HG02763 (cell line): ENCODE measurements around the gene PIGQ.

Experiments
- ATAC-seq: cut with Tn5 transposase; IDR thresholded peaks from one replicate; pipeline ENCODE4 v1.9.1; 2021; ENCODE audit warnings: mild to moderate bottlenecking, moderate library complexity; ENCODE audit not compliant: unreplicated experiment

Gene PIGQ

DNA sequence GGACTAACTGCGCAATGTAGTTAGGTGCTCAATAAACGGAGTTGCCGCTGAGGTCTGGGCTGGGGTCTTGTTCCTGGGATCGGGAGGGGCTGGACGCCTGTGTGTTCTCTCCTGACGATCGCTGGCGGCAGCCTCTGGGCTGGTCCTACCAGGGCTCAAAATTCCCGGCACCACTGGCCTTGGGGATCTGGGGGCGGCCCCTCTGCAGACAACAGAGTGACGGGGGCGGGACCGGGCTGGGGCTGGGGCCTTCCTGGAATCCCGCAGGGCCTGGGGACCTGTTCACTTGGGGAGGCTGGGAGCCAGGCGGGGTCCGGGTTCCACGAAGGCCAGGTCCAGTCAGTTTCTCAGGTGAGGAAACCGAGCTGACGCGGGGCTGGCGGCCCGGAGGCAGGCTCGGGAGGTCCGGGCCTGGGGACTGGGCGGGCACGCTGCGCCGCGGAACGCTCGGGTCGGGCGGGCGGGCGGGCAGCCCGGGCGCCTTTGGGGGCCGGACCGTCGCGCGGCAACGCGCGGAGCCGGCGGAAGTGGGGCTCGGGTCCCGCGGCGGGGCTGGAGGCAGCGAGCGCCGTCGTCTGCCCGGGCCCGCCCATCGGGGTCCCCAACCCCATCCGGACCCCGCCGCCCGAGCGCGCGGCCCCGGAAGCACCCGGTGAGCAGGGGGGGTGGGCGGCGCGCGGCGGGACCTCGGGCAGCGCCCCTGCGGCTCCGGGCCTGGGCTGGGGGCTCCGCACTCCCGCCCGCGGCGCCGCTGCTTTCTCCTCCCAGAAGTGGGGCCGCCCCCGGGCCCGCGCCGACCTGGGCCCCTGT lies at the start of gene PIGQ:
Gene PIGQ, plus strand, starts transcription at position 524 of the 810 bp plus-strand sequence. CDS start 4,107 bp downstream, outside the sequence.
- ATAC-seq = peak; percentile 47

DNA sequence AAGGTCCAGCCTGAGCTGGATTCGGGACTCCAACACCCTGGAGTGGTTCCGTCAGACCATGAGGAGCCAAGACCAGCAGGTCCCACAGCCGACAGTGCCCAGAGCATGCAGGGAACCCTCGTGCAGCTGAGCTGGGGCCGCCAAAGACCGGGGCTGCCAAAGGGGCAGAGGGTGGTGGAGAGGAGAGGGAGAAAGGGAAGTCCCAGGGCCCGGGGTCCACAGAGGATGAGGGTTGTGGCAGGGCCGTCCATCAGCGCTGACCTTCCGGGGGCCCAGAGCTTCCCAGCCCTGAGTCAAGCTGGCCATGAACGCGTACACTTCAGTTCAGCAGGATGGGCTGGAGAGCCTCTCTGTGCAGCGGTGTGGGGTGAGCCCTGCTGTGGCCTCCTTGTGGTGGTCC lies 48.9 kb upstream of the PIGQ start:
- ATAC-seq = no peak

DNA sequence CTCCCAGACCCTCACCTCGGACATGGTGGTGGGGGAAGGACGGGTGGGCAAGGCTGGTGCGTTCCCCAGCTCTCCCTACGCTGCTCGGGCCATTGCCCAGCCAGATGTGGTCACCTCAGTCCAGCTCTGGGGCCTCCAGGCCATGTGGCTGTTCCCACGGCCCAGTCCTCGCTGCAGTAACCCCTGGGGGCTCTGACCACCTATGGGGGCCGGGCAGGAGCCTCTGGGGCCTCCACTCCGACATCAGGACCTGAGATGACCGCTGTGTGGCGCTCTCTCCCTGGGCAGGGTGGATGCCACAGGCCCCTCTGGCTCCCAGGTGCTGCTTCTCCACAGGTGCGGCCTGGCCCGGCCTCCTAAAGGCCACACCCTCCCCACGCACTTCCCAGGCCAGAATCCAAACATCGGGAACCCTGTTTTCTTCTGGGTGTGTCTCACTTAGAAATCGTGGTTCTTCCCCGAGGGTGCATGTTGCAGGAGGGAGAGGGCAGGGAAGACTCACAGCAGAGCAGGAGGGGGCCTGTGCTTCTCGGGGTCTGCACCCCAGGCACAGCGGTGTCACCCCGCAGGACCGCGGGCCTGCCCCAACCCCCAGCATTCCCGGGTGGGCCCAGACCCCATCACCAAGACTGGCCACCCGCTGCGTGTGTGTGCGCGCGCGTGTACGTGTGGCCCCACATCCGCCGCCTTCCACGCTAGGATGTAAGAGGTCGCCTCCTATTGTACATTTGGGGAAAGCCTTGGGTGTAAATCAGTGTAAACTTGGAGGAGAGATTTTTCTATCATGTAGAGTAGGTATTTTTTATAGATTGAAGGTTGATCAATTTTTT lies 48.2 kb upstream of the PIGQ start:
- ATAC-seq = no peak

DNA sequence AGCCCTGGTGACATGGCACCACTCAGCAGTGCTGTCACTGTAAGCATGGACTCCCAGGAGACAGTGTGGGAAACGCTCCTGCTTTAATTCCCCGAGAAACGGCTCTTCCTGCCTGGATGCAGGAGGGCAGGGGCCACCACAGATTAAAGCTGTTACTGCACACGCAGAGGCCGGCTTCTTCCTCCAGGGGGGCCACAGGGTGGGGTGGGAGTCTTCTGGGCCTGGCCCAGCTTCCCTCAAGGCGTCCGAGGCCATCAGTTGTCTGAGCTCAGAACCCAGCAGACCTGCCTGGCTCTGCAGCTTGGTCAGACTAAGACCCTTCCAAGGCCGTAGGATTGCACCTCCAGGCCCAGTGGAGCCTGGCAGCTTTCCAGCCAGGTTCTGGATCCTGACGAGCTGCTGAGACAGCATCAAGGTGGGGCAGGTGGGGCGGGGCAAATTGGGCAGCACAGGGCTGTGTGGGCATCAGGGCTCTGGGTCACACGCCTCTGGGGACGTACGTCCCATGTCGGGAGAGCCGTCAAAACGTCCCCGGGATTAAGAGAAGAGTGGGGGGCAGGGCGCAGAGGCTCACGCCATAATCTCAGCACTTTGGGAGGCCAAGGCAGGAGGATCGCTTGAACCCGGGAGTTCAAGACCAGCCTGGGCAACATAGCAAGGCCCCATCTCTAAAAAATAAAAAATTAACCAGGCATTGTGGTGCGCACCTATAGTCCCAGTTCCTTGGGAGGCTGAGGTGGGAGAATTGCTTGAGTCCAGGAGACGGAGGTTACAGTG lies 47.3 kb upstream of the PIGQ start:
- ATAC-seq = no peak

DNA sequence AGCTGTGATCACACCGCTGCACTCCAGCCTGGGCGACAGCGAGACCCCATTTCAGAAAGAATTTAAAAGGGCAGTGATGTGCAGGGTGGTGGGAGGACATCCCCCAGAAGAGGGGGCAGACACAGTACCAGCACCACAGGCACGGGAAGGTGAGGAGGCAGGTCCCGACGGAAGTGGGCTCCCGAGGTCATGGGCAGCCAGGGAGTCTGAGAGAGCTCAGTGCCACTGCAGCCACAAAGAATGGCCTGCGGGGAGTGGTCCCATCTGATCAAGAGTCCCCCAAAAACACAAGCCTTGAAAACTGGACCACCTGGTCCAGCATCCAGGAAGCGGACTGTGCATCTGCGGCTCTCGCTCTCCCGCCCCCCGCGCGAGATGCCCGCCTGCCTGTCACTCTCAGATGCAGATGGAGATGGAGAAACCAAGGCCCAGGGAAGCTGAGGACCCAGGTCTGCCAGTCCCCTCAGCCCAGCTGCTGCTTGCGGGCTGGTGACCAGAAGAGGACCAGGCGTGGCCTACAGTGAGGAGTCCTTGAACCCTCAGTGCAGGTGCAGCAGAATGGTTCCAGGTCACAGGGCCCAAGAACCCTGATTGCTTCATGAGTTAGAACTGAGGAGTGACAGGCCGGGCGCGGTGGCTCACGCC lies 46.5 kb upstream of the PIGQ start:
- no peak for ATAC-seq

DNA sequence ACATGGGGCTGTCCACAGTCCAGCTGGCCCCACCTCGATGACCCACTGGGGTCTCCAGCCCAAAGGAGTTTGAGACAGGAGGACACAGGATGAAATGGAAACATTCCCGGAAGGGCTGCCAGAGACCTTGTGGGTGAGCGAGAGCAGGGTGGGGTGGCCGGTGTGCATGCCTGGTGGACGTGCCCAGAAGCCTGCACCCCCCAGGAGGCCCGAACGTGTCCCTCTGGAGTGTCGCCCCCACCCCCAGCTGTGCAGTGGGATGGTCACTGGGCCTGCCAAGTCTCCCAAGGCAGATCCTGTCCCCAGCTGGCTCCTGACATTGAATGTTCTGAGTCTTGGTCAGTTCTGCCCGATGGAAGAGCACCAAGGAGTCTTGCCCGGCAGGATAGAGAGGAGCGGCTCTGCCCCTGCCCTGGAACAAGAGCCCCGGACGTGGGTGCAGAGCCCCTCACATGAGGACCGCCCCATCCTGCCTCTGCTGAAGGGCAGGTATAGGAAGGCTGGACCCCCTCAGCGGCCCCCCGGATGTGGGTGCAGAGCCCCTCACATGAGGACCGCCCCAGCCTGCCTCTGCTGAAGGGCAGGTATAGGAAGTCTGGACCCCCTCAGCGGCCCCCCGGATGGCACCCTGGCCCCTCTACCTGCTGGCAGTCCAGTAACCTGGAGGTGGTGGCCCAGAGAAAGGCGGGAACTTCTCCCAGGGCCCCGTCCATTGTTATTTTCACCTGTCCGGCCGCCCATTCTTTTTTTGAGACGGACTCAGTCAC lies 45.3 kb upstream of the PIGQ start:
- ATAC-seq = no peak

DNA sequence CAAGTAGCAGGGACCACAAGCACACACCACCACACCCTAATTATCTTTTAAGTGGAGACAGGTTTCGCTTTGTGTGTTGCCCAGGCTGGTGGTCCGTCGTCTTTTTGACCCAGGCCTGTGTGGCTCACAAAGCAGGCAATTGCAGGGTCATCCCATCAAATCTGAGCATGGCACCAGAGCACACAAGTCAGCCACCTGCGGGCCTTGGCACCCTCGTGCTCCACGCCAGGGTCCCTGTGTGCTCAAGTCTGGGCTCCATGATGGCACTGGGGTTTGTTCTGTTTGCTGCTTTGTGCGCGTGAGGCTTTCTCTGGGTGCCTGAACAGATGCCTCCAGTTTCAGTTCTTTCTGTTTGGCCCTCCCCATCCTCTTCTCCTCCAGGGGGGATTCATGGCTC lies 44.6 kb upstream of the PIGQ start:
- no peak for ATAC-seq

DNA sequence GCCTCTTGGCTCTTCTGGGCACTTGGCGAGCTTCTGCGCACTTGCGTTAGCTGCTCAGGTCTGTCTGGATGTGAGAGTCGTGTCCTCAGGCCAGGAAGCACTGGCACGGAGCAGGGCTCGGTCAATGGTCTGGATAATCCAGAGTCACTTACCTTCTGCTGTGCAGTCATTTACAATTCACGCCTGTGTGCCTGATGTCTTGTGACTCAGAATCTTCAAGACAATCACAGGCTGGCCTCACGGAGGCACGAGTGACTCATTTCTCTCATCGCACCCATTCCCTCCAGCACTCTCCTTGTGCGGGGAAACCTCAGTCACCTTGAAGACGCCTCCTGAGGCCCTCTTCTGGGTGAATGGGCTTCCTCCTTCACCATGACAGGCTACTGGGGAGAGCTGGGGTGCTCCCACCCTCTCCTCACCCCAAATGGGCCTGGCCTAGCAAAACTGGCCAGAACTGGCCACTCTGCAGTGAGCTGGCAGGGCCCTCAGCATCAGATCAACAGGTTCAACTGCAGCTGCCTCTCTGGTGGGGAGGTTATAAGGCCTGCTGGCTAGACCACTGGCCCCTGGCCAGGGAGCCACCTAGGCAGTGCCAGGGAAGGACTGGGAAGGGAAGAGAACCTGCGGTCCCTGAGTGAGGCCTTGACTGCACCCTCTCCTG lies 44.1 kb upstream of the PIGQ start:
- no peak for ATAC-seq

DNA sequence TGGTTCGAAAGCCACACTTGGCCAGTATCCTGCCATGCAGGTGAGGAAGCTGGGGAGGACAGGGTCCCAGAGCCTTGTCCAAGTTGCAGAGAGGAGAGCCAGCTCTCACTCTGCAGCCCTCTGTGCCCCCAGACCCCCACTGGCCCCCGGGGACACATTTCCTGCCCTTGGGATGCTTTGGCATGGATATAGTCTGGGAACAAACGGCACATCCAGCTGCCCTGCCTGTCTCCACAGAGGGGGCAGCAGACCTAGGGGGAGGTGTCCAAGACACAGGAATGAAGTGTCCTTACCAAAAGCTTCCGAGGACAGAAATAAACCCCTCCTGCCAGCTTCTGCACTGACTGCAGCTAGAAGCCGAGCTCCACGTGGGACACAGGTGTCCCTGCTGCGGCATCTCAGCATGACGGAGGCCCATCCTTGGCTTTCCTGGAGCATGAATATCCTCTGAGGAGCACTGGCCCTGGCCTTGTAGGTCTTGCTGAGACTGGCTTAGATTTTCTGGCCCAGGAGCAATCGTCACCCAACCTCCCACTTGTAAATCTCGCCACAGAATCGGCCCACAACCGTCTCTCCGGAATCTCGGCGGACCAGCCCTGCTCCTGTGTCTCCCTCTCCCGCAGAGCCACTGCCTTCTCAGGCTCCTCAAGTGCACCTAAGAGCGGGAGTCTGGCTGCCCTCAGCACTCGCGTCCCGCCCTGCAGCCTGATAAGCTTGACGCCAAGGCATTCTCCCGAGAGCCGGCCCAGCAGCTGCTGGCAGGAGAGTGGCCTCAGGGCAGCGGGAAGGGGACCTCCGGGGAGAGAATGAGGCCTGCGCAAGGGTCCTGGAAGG lies 43.4 kb upstream of the PIGQ start:
- ATAC-seq = no peak

DNA sequence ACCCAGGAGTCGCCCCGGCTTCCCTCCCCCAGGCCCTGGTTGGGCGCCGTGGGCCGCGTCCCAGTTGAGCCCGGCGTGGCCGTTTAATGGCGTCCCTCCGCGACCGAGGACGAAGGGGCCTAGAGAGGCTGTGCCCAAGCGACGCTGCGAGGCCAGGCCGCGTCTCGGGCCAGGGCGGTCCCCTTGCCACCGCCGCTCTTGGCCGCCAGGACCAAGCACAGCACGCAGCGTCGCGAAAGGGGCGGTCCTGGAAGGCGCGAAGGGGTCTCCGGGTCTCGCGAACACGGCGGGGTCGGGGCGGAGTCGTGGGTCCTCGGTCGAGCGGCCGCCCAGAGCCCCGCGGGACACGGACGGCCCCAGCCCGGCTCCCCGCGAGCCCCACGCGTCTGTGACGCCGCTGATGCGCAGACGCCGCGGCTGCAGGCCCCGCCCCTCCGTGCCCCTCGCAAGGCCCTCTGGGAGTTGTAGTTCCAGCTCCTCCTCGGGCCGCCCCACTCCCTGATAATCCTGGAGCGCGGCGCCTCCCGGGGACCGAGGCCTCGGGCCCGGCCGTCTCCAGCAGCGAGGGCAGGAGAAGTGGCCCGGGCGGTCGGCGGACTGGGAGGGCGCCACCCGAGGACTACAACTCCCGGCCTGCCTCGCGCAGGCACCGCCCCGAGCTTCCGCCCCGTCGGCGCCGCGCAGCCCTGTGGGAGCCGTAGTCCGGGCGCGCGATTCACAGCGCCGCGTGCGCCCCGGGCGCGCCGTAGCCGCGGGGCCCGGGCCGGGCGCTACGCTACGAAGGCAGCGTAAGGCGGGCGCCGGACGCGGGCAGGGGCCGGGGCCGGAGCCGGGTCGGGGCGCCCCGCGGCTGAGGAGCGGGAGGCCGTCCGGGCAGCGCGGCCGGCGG lies 42.5 kb upstream of the PIGQ start, which contains the start of gene CAPN15:
Gene CAPN15, plus strand, starts transcription at position 698 of the 889 bp plus-strand sequence. CDS start 19,127 bp downstream, outside the sequence.
- ATAC-seq = peak; percentile 69

DNA sequence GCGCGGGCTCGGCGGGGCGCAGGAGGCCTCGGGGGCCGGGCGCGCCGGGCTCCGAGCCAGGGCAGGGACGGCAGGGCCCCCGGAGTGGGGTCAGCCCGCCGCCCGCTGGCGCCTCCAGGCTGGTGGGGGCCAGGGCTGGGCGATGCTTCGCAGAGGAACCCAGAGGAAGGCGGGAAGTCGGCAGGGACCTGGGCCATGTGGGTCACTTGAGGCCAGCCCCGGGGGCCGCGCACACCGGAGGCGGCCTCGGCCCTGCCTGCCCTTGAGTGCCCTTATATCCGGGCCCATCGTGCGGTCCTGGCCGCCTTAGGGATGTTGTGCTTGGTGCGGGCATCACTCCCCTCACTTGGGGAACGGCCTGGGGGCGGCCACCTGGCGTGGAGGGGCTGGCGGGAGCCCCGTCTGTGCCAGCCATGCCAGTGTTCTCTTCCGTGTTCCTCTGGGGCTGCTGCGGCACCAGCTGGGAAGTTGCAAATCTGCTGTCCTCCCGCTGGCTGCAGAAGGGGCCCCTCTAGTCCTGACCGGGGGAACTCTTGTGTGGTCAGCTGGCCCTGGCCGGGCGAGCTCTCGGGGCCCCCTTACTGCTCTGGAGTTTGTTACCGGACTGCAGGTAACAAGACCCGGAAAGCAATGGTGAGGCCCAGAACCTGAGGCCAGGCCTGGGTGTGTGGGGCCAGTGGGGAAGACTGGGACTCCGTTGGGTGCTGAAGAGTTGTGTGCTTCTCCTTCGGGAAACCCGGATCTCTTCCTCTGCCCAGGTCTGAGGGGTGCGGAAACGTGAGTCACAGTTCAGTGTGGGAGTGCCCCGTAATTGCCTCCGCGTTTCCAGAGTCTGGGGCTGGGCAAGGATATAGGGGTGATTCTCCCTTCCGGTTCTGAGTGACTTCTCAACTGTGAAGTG lies 41.4 kb upstream of the PIGQ start:
- ATAC-seq = peak; percentile 6

DNA sequence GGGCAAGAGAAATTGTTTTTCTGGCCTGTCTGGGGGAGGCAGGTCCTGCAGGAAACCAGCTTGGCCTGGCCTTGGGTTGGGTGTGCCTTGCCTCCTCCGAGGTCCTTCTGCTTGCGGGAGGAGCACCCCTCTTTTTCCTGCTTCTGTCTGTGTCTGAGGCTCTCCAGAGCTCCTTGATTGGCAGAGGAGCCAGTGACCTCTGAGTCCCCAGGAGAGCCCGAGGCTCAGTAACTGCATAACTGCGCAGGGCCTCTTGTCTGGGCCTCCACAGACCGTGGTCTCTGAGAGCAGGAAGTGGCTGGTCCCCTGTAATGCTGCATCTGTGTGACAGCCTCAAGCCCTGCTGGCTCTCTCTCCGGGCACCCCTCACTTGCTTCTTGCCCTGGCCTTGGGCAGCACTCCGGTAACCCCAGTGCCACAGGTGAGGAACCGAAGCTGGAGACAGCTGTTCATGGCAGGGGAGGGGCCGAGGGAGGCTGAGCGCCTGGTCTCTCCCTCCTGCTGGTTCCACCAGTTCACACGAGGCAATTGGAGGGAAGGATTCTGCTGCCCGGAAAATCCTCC lies 40.7 kb upstream of the PIGQ start:
- ATAC-seq = no peak

DNA sequence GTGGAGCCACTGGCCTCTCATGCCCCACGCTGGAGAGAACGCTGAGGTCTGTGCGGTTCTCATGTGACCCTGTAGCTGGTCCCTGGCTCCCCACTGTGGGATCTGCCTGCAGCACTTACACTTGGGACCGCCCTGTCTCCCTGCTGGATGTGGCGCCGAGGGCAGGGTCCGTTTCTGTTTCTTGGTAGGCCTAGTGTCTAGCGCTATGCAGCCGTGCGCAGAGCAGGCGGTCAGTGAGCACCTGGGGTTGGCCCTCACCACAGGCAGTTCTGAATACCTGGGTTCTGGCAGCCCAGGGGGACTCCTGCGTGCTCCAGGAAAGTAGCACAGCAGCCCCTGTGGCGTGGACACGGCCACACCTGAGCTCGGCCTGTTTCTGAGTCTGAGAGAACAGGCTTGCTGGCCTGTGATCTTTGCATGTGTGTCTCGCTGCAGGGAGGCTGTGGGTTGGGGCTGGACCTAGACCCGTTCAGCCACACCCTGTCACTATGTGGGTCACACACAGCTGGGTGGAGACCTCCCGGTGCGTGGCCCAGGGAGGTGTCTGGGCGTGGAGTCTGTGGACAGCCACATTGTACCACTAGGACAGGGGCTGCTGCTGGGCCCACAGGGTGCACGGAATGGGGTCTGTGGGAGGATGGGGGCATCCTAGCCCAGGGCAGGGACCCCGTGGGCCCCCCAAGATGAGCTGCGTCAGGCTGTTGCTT lies 39.5 kb upstream of the PIGQ start:
- no peak for ATAC-seq

DNA sequence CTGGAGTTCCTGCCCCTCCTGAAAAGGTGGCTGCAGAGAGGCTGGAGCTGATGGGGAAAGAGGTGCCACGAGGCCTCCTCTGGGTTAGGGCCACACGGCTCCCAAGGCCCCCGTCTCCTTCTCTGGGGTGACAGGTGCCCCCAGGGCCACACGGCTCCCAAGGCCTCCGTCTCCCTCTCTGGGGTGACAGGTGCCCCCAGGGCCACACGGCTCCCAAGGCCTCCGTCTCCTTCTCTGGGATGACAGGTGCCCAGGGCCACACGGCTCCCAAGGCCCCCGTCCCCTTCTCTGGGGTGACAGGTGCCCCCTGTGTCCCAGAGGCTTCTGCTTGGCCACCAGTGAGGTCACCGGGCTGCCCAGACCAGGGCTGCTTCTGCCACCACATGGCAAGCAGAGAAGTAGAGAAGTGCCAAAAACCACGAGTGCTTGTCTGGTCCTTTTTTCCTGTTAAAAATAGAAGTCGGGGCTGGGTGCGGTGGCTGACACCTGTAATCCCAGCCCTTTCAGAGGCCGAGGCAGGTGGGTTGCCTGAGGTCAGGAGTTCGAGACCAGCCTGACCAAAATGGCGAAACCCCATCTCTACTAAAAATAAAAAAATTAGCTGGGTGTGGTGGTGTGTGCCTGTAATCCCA lies 38.2 kb upstream of the PIGQ start:
- ATAC-seq = no peak
